HG03139 (cell line): Measurements from ENCODE around the gene HINT1.

Experiments
- ATAC-seq: cut with Tn5 transposase; IDR thresholded peaks from one replicate; pipeline ENCODE4 v1.9.1; 2021; ENCODE audit not compliant: unreplicated experiment

HINT1 gene

DNA sequence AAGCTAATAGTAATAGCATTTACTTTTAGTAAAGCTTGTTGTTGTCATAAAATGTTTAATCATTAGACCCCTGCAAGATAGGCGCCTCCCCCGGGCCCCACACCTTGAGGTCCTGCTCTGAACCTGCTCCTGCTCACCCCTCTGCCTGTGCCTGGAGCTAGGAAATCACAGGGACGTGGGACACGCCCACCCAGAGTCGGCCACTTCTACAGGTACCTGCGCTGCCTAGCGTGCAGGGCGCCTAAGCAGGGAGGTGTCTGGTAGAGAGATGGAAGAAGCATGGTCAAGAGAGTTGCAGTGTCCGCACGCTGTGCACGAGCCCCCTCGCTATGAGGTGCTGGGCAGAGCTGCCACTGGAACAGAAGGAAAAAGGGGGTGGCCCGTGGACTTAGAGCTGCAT, 52.6 kb downstream of the HINT1 start:
- no peak for ATAC-seq

DNA sequence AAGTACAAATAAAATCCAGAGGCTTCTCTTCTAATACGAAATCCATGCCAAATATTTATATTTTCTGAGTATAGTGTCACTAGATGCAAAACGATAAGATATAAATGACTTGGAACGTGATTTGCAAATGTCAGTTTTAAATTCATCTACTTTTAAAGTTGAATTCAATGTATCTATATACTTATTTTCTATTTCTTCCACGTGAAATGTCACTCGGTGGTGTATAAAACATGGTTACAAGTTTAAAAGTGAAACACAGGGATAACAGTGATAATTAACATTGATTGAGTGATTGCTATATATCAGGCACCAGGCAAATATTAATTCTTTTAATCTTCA, 54.8 kb downstream of the HINT1 start:
- ATAC-seq, result no peak

- peak; percentile 77 for ATAC-seq
These were observed 55.4 kb downstream of the HINT1 start for GRCh38 chr5:131109540-131110255.
